Caco-2 (cell line): ENCODE data around the gene MAST2. TPM values are rescaled to one million over a fixed set of nuclear protein-coding genes. Genes with fewer than 3 reads are reported as not detected.

Experiments
- BruUV-seq: library from RNA; stranded (reverse); fragments of 400-500 nt; replicated peaks from 2 replicates; lab custom pipeline; 2021; lab: Mats Ljungman, UMichigan
- CTCF ChIA-PET: fragments of 300-600 bp; sonication (Branson Sonifier 250); formaldehyde crosslinking; loops from one replicate; lab custom pipeline; 2022; ENCODE audit warnings: antibody characterized with exemption; lab: Charles Lee
- POLR2A ChIA-PET: fragments of 300-600 bp; sonication (Branson Sonifier 250); formaldehyde crosslinking; loops from one replicate; lab custom pipeline; 2022; ENCODE audit warnings: antibody characterized with exemption; lab: Charles Lee
- DNase-seq, 2 experiments: peaks; one replicate each; pipeline versions ENCODE4 v3.0.0 to v3.0.0-alpha.2; 2020 to 2022
- H3K27me3 ChIP-seq: replicated peaks from 2 replicates; pipeline ENCODE4 v1.6.0; 2011; ENCODE audit warnings: low read length; ENCODE audit not compliant: control insufficient read depth, insufficient read depth
- H3K36me3 ChIP-seq: 2 replicates; pipeline ENCODE4 v1.5.1; 2011; ENCODE audit warnings: low read length; ENCODE audit not compliant: control insufficient read depth, insufficient read depth
- H3K4me1 ChIP-seq: fragments of 250-450 bp; sonication (Bioruptor Pico); 2 replicates; pipeline ENCODE4 v1.5.1; 2020; ENCODE audit warnings: mild to moderate bottlenecking
- H3K4me3 ChIP-seq: 2 replicates; pipeline ENCODE4 v1.5.1; 2011; ENCODE audit warnings: low read depth, mild to moderate bottlenecking, control low read depth, low read length
- H3K9me3 ChIP-seq: fragments of 250-450 bp; sonication (Bioruptor Pico); 2 replicates; pipeline ENCODE4 v1.5.1; 2020; ENCODE audit warnings: mild to moderate bottlenecking, moderate library complexity
- H3K27ac Mint-ChIP-seq: one replicate; pipeline ENCODE4 v1.8.0; 2022; ENCODE audit warnings: mixed read lengths; ENCODE audit not compliant: unreplicated experiment
- H3K27me3 Mint-ChIP-seq: one replicate; pipeline ENCODE4 v1.8.0; 2022; ENCODE audit warnings: mixed read lengths; ENCODE audit not compliant: insufficient read depth, unreplicated experiment
- H3K36me3 Mint-ChIP-seq: one replicate; pipeline ENCODE4 v1.8.0; 2022; ENCODE audit warnings: mild to moderate bottlenecking, mixed read lengths; ENCODE audit not compliant: insufficient read depth, unreplicated experiment
- H3K4me1 Mint-ChIP-seq: one replicate; pipeline ENCODE4 v1.8.0; 2022; ENCODE audit warnings: low read depth, mixed read lengths; ENCODE audit not compliant: unreplicated experiment
- H3K4me3 Mint-ChIP-seq: one replicate; pipeline ENCODE4 v1.8.0; 2022; ENCODE audit warnings: mild to moderate bottlenecking, moderate library complexity, mixed read lengths; ENCODE audit not compliant: unreplicated experiment
- H3K9me3 Mint-ChIP-seq: one replicate; pipeline ENCODE4 v1.8.0; 2022; ENCODE audit warnings: mixed read lengths; ENCODE audit not compliant: unreplicated experiment
- intact Hi-C: fragments of 100-400 bp; cut with micrococcal nuclease; formaldehyde crosslinking; loops from one replicate; pipeline ENCODE4 v1.10.0; 2022; ENCODE audit not compliant: unreplicated experiment
- total RNA-seq: library from RNA; stranded (reverse); gene quantifications from 2 replicates; pipeline ENCODE4 v1.2.3, GENCODE V29; 2022
- TF ChIP-seq, protein P1 (sequence below), 2 experiments: fragments of 200-600 bp in 1 of 2; IDR thresholded peaks; 1 replicate in 1 of 2; 2 replicates in 1 of 2; pipeline versions ENCODE4 v1.5.1 to v1.8.0; 2011 to 2022; ENCODE audit warnings: antibody characterized with exemption in 1 of 2, control low read depth in 1 of 2, inconsistent platforms in 1 of 2, low read depth in 1 of 2, low read length in 1 of 2, mild to moderate bottlenecking in 1 of 2, moderate library complexity in 1 of 2; ENCODE audit not compliant: insufficient read depth in 1 of 2, severe bottlenecking in 1 of 2, unreplicated experiment in 1 of 2

Gene MAST2
- total RNA-seq, 1 experiment from 2014 or later: 43.3 TPM

- no TSS peak for BruUV-seq
- Mint-ChIP-seq H3K36me3 (no peaks in the 10 kb centered on the region), H3K9me3 (no peaks in the 10 kb centered on the region), H3K27ac (no peak overlapping the region), H3K27me3 (no peaks in the 10 kb centered on the region), H3K4me1 (peaks cover 13% of the 10 kb centered on the region), H3K4me3 (no peak overlapping the region)
- POLR2A ChIA-PET: no interaction called here
- Histone ChIP-seq H3K9me3 (no peaks in the 10 kb centered on the region), H3K27me3 (no peaks in the 10 kb centered on the region), H3K4me1 (peaks cover 12% of the 10 kb centered on the region; the same call in 1 of the 2 replicates), H3K36me3 (no peaks in the 10 kb centered on the region), H3K4me3 (no peak overlapping the region)
- intact Hi-C loops: no loop called here
- DNase-seq: no peak
- CTCF ChIA-PET: no interaction called here
- TF ChIP-seq, protein P1, sequence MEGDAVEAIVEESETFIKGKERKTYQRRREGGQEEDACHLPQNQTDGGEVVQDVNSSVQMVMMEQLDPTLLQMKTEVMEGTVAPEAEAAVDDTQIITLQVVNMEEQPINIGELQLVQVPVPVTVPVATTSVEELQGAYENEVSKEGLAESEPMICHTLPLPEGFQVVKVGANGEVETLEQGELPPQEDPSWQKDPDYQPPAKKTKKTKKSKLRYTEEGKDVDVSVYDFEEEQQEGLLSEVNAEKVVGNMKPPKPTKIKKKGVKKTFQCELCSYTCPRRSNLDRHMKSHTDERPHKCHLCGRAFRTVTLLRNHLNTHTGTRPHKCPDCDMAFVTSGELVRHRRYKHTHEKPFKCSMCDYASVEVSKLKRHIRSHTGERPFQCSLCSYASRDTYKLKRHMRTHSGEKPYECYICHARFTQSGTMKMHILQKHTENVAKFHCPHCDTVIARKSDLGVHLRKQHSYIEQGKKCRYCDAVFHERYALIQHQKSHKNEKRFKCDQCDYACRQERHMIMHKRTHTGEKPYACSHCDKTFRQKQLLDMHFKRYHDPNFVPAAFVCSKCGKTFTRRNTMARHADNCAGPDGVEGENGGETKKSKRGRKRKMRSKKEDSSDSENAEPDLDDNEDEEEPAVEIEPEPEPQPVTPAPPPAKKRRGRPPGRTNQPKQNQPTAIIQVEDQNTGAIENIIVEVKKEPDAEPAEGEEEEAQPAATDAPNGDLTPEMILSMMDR (IDR thresholded peaks at IDR 0.05; ENCODE audit: insufficient read depth in 1 of 2, low read depth in 1 of 2, low read length in 1 of 2, severe bottlenecking in 1 of 2, unreplicated experiment in 1 of 2): no peak
These were observed 119.9 kb downstream of the MAST2 start for GRCh38 chr1:45923343-45923742.

- Mint-ChIP-seq H3K4me1 (peaks cover 21% of the 10 kb centered on the region), H3K9me3 (no peaks in the 10 kb centered on the region), H3K27me3 (no peaks in the 10 kb centered on the region), H3K4me3 (no peak overlapping the region), H3K27ac (peak overlapping the region; percentile 66), H3K36me3 (no peaks in the 10 kb centered on the region)
- no peaks in the 10 kb centered on the region for H3K9me3 ChIP-seq
- intact Hi-C loops: no loop called here
- no peak overlapping the region for H3K4me3 ChIP-seq
- ChIA-PET CTCF (no interaction called here), POLR2A (no interaction called here)
- no TSS peak for BruUV-seq
- TF ChIP-seq, protein P1 (IDR thresholded peaks at IDR 0.05; ENCODE audit: insufficient read depth in 1 of 2, low read depth in 1 of 2, low read length in 1 of 2, severe bottlenecking in 1 of 2, unreplicated experiment in 1 of 2): no peak
- peak in 1 of 2 experiments; percentile 34 for DNase-seq
- H3K36me3 ChIP-seq: no peaks in the 10 kb centered on the region
- H3K4me1 ChIP-seq: peaks cover 12% of the 10 kb centered on the region; the same call in 1 of the 2 replicates
- H3K27me3 ChIP-seq: no peaks in the 10 kb centered on the region
These were observed 121.3 kb downstream of the MAST2 start for GRCh38 chr1:45924736-45925135.

DNA sequence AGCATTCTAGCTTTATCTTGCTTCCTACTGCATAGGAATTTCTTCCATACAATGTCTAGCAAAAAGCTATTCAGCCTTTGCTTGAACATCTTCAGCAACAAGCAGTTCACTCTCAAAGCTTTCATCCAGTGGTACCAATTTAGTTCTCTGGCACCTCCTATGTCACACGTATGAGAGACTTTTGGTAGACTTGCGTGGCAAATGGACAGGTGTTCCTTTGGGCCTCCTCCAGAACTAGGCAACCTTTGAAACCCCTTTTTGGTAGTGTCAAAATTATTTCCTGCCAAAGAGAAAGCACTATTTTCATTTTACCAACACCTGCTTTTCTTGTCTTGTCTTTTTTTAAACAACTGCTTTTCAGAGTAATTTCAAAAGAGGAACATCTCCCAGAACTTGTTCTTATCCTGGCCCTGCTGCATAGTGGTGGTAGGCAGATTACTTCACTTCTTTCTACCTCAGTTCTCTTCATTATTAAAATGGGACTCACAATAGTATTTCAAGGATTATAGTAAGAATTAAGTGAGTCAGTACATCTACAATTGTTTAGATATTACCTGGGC, 122.4 kb downstream of the MAST2 start:
- H3K4me1 Mint-ChIP-seq: peaks cover 21% of the 10 kb centered on the region
- H3K36me3 Mint-ChIP-seq: no peaks in the 10 kb centered on the region
- Histone ChIP-seq H3K36me3 (no peaks in the 10 kb centered on the region), H3K4me1 (peaks cover 12% of the 10 kb centered on the region; the same call in 1 of the 2 replicates), H3K27me3 (no peaks in the 10 kb centered on the region), H3K9me3 (no peaks in the 10 kb centered on the region), H3K4me3 (no peak overlapping the region)
- ChIA-PET POLR2A (no interaction called here), CTCF (no interaction called here)
- intact Hi-C loops: no loop called here
- no peak overlapping the region for H3K27ac Mint-ChIP-seq
- no TSS peak for BruUV-seq
- no peak for DNase-seq
- H3K27me3 Mint-ChIP-seq: no peaks in the 10 kb centered on the region
- no peak overlapping the region for H3K4me3 Mint-ChIP-seq
- H3K9me3 Mint-ChIP-seq: no peaks in the 10 kb centered on the region
- TF ChIP-seq, protein P1 (IDR thresholded peaks at IDR 0.05; ENCODE audit: insufficient read depth in 1 of 2, low read depth in 1 of 2, low read length in 1 of 2, severe bottlenecking in 1 of 2, unreplicated experiment in 1 of 2): no peak
